OCI-LY3 (cell line): ENCODE measurements around the gene NAT14.
A peak's percentile ranks its signal among the peaks of the same experiment; 100 is the strongest.

Experiments
- H2AFZ ChIP-seq: fragments of 200-600, 300-600 bp; shearing (Covaris generic); 2 replicates; pipeline ENCODE4 v1.6.0; 2014; ENCODE audit warnings: antibody characterized with exemption, low read depth, low read length
- H3K27ac ChIP-seq: fragments of 200-600, 300-600 bp; sonication (generic); 2 replicates; pipeline ENCODE4 v1.5.1; 2014; ENCODE audit warnings: mild to moderate bottlenecking, low read length, moderate library complexity, mixed read lengths
- H3K27me3 ChIP-seq: fragments of 200-600, 300-600 bp; sonication (generic); 2 replicates; pipeline ENCODE4 v1.6.1; 2014; ENCODE audit warnings: low read depth, low read length, mixed read lengths
- H3K36me3 ChIP-seq: fragments of 200-600, 300-600 bp; sonication (generic); replicated peaks from 2 replicates; pipeline ENCODE3; 2014; ENCODE audit warnings: low read depth, low read length, mixed read lengths
- H3K4me1 ChIP-seq: fragments of 300-600, 200-600 bp; sonication (generic); 2 replicates; pipeline ENCODE4 v1.6.1; 2014; ENCODE audit warnings: low read length, mixed read lengths
- H3K4me2 ChIP-seq: fragments of 200-600, 300-600 bp; sonication (generic); 2 replicates; pipeline ENCODE4 v1.6.1; 2014; ENCODE audit warnings: low read length, mixed read lengths
- H3K4me3 ChIP-seq: fragments of 300-600, 200-600 bp; sonication (generic); 2 replicates; pipeline ENCODE4 v1.5.1; 2014; ENCODE audit warnings: antibody characterized with exemption, mild to moderate bottlenecking, low read length, moderate library complexity
- H3K79me2 ChIP-seq: fragments of 300-600, 200-600 bp; shearing (Covaris generic); 2 replicates; pipeline ENCODE4 v1.6.1; 2014; ENCODE audit warnings: mild to moderate bottlenecking, low read length, mixed read lengths
- H3K9ac ChIP-seq: fragments of 300-600, 200-600 bp; shearing (Covaris generic); 2 replicates; pipeline ENCODE4 v1.6.0; 2014; ENCODE audit warnings: mild to moderate bottlenecking, low read length, moderate library complexity
- H3K9me3 ChIP-seq: fragments of 200-600, 300-600 bp; shearing (Covaris generic); 2 replicates; pipeline ENCODE4 v1.6.1; 2014; ENCODE audit warnings: low read length, mixed read lengths; ENCODE audit not compliant: insufficient read depth
- H4K20me1 ChIP-seq: fragments of 200-600, 300-600 bp; sonication (generic); 2 replicates; pipeline ENCODE4 v1.6.1; 2016; ENCODE audit warnings: low read length, mixed read lengths; ENCODE audit not compliant: insufficient read depth
- CTCF ChIP-seq: fragments of 200-600, 300-600 bp; sonication (generic); IDR thresholded peaks from 2 replicates; pipeline ENCODE4 v1.5.1; 2014; ENCODE audit warnings: antibody characterized with exemption, low read length, low read depth
- EZH2phosphoT487 ChIP-seq: fragments of 200-600 bp; shearing (Covaris generic); IDR thresholded peaks from 2 replicates; pipeline ENCODE4 v1.6.1; 2018; ENCODE audit warnings: antibody characterized with exemption, mixed run types, low read depth

NAT14 gene

GRCh38 chr19:55508120-55508519 lies 23.1 kb downstream of the NAT14 start:
- H3K79me2 ChIP-seq: no peaks in the 10 kb centered on the region
- H3K27me3 ChIP-seq: peaks cover 19% of the 10 kb centered on the region
- no peaks in the 10 kb centered on the region for H4K20me1 ChIP-seq
- peaks cover 2% of the 10 kb centered on the region for H3K36me3 ChIP-seq
- no peak overlapping the region for H3K4me2 ChIP-seq
- H3K9ac ChIP-seq: no peak overlapping the region
- no peak overlapping the region for H2AFZ ChIP-seq
- H3K4me1 ChIP-seq: peaks cover 6% of the 10 kb centered on the region
- H3K27ac ChIP-seq: no peak overlapping the region
- 0 out of 2 replicates have a peak, but pooled peaks cover 4% of the 10 kb centered on the region for H3K9me3 ChIP-seq
- no peak for TF ChIP-seq EZH2phosphoT487
- no peak for TF ChIP-seq CTCF
- H3K4me3 ChIP-seq: no peak overlapping the region

- no peaks in the 10 kb centered on the region for H3K36me3 ChIP-seq
- peak; percentile 94 for TF ChIP-seq CTCF
- no peak for TF ChIP-seq EZH2phosphoT487
- no peaks in the 10 kb centered on the region for H3K9me3 ChIP-seq
- H3K4me1 ChIP-seq: peaks cover 4% of the 10 kb centered on the region
- H3K9ac ChIP-seq: peak overlapping the region; percentile 29; the same call in 1 of the 2 replicates
- no peaks in the 10 kb centered on the region for H3K79me2 ChIP-seq
- H3K4me2 ChIP-seq: peak overlapping the region; percentile 70
- peak overlapping the region; percentile 44; the same call in 1 of the 2 replicates for H2AFZ ChIP-seq
- H3K27me3 ChIP-seq: peaks cover 8% of the 10 kb centered on the region; the same call in 1 of the 2 replicates
- H3K4me3 ChIP-seq: peak overlapping the region; percentile 72
- no peaks in the 10 kb centered on the region for H4K20me1 ChIP-seq
- no peak overlapping the region for H3K27ac ChIP-seq
These were observed 32.1 kb downstream of the NAT14 start for GRCh38 chr19:55516878-55517620.

- no peak overlapping the region for H3K9ac ChIP-seq
- peaks cover 3% of the 10 kb centered on the region; the same call in 1 of the 2 replicates for H3K27me3 ChIP-seq
- peaks cover 4% of the 10 kb centered on the region for H3K4me1 ChIP-seq
- no peak overlapping the region for H3K4me2 ChIP-seq
- no peak overlapping the region for H2AFZ ChIP-seq
- no peak overlapping the region for H3K4me3 ChIP-seq
- no peaks in the 10 kb centered on the region for H3K36me3 ChIP-seq
- H3K27ac ChIP-seq: no peak overlapping the region
- H4K20me1 ChIP-seq: no peaks in the 10 kb centered on the region
- no peaks in the 10 kb centered on the region for H3K79me2 ChIP-seq
- no peaks in the 10 kb centered on the region for H3K9me3 ChIP-seq
- no peak for TF ChIP-seq EZH2phosphoT487
- TF ChIP-seq CTCF: no peak
These were observed 34.7 kb downstream of the NAT14 start for GRCh38 chr19:55519451-55520311.

- Histone ChIP-seq H3K4me2 (no peak overlapping the region), H4K20me1 (no peaks in the 10 kb centered on the region), H3K36me3 (no peaks in the 10 kb centered on the region), H3K79me2 (no peaks in the 10 kb centered on the region), H2AFZ (no peak overlapping the region), H3K9ac (no peak overlapping the region), H3K27me3 (peaks cover 3% of the 10 kb centered on the region; the same call in 1 of the 2 replicates), H3K4me1 (peaks cover 4% of the 10 kb centered on the region), H3K27ac (no peak overlapping the region), H3K4me3 (no peak overlapping the region), H3K9me3 (no peaks in the 10 kb centered on the region)
- TF ChIP-seq CTCF (no peak), EZH2phosphoT487 (no peak)
These were observed 35.8 kb downstream of the NAT14 start for GRCh38 chr19:55520691-55521292.
